ENCODE measurements around the gene UTP3.

DNA sequence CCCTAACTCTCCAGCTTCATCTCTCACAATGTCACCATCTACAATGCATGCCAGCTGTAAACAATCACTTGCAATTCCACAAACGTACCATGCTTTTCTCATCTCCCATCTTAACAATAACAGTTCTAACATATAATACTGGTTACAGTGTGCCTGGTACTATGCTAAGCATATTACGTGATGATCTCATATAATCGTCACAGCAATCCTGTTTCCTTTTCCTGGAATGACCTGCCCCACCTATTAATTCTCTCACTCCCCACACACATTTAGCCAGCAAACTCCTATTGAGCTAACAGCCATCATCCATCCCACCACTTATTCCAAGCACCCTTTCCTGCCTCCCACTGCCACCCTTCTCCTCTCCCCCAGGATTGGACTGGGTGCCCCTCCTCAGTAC, 29.9 kb upstream of the UTP3 start:
- TF ChIP-seq, protein P1, sequence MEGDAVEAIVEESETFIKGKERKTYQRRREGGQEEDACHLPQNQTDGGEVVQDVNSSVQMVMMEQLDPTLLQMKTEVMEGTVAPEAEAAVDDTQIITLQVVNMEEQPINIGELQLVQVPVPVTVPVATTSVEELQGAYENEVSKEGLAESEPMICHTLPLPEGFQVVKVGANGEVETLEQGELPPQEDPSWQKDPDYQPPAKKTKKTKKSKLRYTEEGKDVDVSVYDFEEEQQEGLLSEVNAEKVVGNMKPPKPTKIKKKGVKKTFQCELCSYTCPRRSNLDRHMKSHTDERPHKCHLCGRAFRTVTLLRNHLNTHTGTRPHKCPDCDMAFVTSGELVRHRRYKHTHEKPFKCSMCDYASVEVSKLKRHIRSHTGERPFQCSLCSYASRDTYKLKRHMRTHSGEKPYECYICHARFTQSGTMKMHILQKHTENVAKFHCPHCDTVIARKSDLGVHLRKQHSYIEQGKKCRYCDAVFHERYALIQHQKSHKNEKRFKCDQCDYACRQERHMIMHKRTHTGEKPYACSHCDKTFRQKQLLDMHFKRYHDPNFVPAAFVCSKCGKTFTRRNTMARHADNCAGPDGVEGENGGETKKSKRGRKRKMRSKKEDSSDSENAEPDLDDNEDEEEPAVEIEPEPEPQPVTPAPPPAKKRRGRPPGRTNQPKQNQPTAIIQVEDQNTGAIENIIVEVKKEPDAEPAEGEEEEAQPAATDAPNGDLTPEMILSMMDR (IDR thresholded peaks at IDR 0.05), result no peak
- no peak for TF ChIP-seq POLR2A (IDR thresholded peaks at IDR 0.05)

Measured in adrenal gland (tissue), 5 donors.